Chondrocyte (in vitro differentiated cells): ENCODE results near the gene KCNMB1. TPM values are rescaled to one million over a fixed set of nuclear protein-coding genes. Genes with fewer than 3 reads are reported as not detected.
A peak's percentile ranks its signal among the peaks of the same experiment; 100 is the strongest.

ENCODE experiments used
- DNase-seq: peaks from one replicate; pipeline ENCODE4 v3.0.0; 2021; ENCODE audit warnings: mixed read lengths, low spot score
- H3K27ac Mint-ChIP-seq: one replicate; pipeline ENCODE4 v1.8.0; 2021; ENCODE audit warnings: mild to moderate bottlenecking, moderate library complexity, mixed read lengths; ENCODE audit not compliant: unreplicated experiment
- H3K27me3 Mint-ChIP-seq: 2 replicates; pipeline ENCODE4 v1.8.0; 2021; ENCODE audit warnings: low read depth, mixed read lengths
- H3K36me3 Mint-ChIP-seq: 2 replicates; pipeline ENCODE4 v1.8.0; 2021; ENCODE audit warnings: low read depth, mixed read lengths
- H3K4me1 Mint-ChIP-seq: 2 replicates; pipeline ENCODE4 v1.8.0; 2021; ENCODE audit warnings: low read depth, mild to moderate bottlenecking, mixed read lengths
- H3K4me3 Mint-ChIP-seq: one replicate; pipeline ENCODE4 v1.8.0; 2021; ENCODE audit warnings: mild to moderate bottlenecking, moderate library complexity, mixed read lengths; ENCODE audit not compliant: unreplicated experiment
- H3K9me3 Mint-ChIP-seq: 2 replicates; pipeline ENCODE4 v1.8.0; 2021; ENCODE audit warnings: low read depth, mixed read lengths
- total RNA-seq: library from RNA; stranded (reverse); gene quantifications from 3 replicates; pipeline ENCODE4 v1.2.1, GENCODE V29; 2021
- TF ChIP-seq, protein P1 (sequence below): fragments of 200-600 bp; sonication (generic); IDR thresholded peaks from 2 replicates; pipeline ENCODE4 v1.5.0; 2021; ENCODE audit warnings: antibody characterized with exemption, mild to moderate bottlenecking, moderate library complexity

KCNMB1 gene
- total RNA-seq, 1 donor from 2014 or later = 23.2 TPM

GRCh38 chr5:170348137-170348633, 41.0 kb downstream of the KCNMB1 start:
- TF ChIP-seq, protein P1, sequence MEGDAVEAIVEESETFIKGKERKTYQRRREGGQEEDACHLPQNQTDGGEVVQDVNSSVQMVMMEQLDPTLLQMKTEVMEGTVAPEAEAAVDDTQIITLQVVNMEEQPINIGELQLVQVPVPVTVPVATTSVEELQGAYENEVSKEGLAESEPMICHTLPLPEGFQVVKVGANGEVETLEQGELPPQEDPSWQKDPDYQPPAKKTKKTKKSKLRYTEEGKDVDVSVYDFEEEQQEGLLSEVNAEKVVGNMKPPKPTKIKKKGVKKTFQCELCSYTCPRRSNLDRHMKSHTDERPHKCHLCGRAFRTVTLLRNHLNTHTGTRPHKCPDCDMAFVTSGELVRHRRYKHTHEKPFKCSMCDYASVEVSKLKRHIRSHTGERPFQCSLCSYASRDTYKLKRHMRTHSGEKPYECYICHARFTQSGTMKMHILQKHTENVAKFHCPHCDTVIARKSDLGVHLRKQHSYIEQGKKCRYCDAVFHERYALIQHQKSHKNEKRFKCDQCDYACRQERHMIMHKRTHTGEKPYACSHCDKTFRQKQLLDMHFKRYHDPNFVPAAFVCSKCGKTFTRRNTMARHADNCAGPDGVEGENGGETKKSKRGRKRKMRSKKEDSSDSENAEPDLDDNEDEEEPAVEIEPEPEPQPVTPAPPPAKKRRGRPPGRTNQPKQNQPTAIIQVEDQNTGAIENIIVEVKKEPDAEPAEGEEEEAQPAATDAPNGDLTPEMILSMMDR = peak; percentile 63
- no peak for DNase-seq
- H3K4me3 Mint-ChIP-seq = no peak overlapping the region

GRCh38 chr5:170347022-170347567, 42.1 kb downstream of the KCNMB1 start:
- Mint-ChIP-seq H3K4me3 (no peak overlapping the region), H3K4me1 (no peaks in the 10 kb centered on the region), H3K36me3 (no peaks in the 10 kb centered on the region), H3K27ac (no peak overlapping the region), H3K9me3 (no peaks in the 10 kb centered on the region), H3K27me3 (peaks cover 77% of the 10 kb centered on the region)
- DNase-seq = no peak
- TF ChIP-seq, protein P1 = no peak

More at GRCh38 chr5:170348137-170348633, 41.0 kb downstream of the KCNMB1 start:
- Mint-ChIP-seq H3K27me3 (peaks cover 87% of the 10 kb centered on the region), H3K36me3 (no peaks in the 10 kb centered on the region), H3K4me1 (peaks cover 3% of the 10 kb centered on the region), H3K9me3 (no peaks in the 10 kb centered on the region), H3K27ac (no peak overlapping the region)

GRCh38 chr5:170345971-170346370, 43.2 kb downstream of the KCNMB1 start:
- H3K4me1 Mint-ChIP-seq = no peaks in the 10 kb centered on the region
- H3K27ac Mint-ChIP-seq = no peak overlapping the region
- no peaks in the 10 kb centered on the region for H3K36me3 Mint-ChIP-seq
- DNase-seq = no peak
- TF ChIP-seq, protein P1 = no peak
- H3K27me3 Mint-ChIP-seq = peaks cover 71% of the 10 kb centered on the region
- no peak overlapping the region for H3K4me3 Mint-ChIP-seq
- H3K9me3 Mint-ChIP-seq = no peaks in the 10 kb centered on the region

- DNase-seq = no peak
- H3K36me3 Mint-ChIP-seq = no peaks in the 10 kb centered on the region
- TF ChIP-seq, protein P1 = no peak
- no peak overlapping the region for H3K4me3 Mint-ChIP-seq
- H3K9me3 Mint-ChIP-seq = no peaks in the 10 kb centered on the region
- no peak overlapping the region for H3K27ac Mint-ChIP-seq
- H3K27me3 Mint-ChIP-seq = peaks cover 46% of the 10 kb centered on the region
- H3K4me1 Mint-ChIP-seq = no peaks in the 10 kb centered on the region
Observed at GRCh38 chr5:170343177-170343576, 46.0 kb downstream of the KCNMB1 start.

DNA sequence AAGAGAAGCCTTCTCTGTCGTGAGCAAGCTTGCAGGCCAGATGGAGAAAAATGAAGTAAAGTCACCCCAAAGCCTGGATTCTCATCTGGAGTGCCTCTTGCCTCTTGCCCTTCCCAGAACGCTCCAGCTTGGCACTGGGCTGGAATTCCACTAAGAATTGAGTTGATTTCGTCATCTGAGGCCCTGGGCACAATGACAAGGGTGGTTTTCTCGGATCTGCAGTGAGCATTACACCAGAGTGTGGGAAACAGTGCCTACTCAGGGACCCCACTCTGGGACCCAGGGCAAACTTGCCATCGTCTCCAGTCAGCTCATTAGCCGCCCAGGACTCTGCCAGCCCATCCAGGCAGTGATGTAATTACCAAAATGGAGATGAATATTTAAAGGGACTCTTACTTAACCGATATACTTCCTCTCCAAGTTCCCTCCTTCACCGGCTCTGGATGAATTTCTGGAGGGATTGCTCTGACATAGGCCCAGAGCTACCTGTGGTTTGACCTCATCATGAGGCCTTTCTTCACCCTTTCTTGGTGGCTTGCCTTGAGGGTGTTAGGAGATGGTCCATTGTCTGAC, 46.9 kb downstream of the KCNMB1 start:
- Mint-ChIP-seq H3K9me3 (no peaks in the 10 kb centered on the region), H3K4me3 (no peak overlapping the region), H3K27me3 (peaks cover 38% of the 10 kb centered on the region), H3K36me3 (no peaks in the 10 kb centered on the region), H3K4me1 (no peaks in the 10 kb centered on the region), H3K27ac (no peak overlapping the region)
- TF ChIP-seq, protein P1 = no peak
- DNase-seq = no peak
